Right forelimb (tissue), 1 donor: ENCODE measurements around the gene RAB40B.

Experiments used
- DNase-seq: peaks from one replicate; pipeline ENCODE4 v3.0.0-alpha.2; 2018

Gene RAB40B

GRCh38 chr17:82645516-82645915 lies 53.0 kb downstream of the RAB40B start:
- no peak for DNase-seq

- DNase-seq: no peak
Observed at GRCh38 chr17:82644148-82644547, 54.4 kb downstream of the RAB40B start.

GRCh38 chr17:82642022-82642421 lies 56.5 kb downstream of the RAB40B start:
- no peak for DNase-seq

DNA sequence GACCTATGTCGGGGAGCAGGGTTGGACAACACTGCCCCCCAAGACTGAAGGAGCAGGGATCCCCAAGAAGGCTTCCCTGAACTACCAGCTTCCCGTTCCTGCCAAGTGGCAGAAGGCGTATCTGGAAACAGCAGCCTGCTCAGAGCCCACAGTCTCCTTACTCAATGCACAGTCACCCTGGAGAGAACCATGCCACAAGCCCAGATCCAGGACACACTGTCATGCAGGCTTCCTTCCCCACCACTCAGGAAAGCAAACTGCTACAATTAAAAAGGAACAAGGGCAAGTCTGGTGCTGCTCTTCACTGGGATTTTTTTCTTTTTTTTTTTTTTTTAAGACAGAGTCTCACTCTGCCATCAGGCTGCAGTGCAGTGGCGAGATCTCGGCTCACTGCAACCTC lies 58.5 kb downstream of the RAB40B start:
- DNase-seq: no peak

- no peak for DNase-seq
Observed at GRCh38 chr17:82639628-82640027, 58.9 kb downstream of the RAB40B start.

- no peak for DNase-seq
Observed at GRCh38 chr17:82638183-82638773, 60.2 kb downstream of the RAB40B start.

GRCh38 chr17:82636626-82637598 lies 61.6 kb downstream of the RAB40B start:
- no peak for DNase-seq

GRCh38 chr17:82633343-82633742 lies 65.2 kb downstream of the RAB40B start:
- DNase-seq: no peak

- no peak for DNase-seq
Observed at GRCh38 chr17:82632451-82632850, 66.0 kb downstream of the RAB40B start.

DNA sequence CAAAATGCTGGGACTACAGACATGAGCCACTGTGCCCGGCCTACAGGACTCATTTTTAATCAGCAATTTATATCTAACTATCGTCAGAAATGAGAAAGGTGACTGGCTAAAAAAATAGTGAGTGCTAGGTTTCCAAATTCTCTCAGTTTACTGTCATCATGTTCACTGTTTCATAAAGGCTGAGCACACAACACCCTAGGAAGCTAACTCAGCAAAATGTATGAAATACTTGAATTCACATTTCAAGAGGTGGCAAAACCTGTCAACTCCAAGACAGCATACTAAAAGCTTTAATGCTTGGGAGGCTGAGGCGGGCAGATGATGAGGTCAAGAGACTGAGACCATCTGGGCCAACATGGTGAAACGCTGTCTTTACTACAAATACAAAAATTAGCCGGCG lies 67.0 kb downstream of the RAB40B start:
- no peak for DNase-seq

- DNase-seq: no peak
Observed at GRCh38 chr17:82630212-82630611, 68.3 kb downstream of the RAB40B start.

DNA sequence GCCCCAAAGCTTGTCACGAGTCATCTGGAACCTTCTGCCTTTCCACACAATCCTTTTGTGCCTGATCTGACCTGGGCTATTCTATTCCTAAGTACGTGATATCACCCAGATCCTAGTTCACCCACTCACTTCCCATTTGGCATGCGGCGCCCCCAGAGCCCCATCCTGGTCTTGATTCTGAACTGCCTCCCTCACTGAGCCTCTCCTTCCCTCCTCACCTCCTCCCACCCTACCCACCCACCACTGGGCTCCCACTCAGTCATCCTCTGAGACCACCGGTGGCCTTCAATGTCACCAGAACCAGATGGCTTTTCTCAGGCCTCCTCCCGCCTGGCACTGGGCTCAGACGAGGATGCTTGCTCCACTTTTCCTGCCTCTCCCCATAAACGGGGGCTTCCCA lies 68.8 kb downstream of the RAB40B start:
- no peak for DNase-seq

- no peak for DNase-seq
Observed at GRCh38 chr17:82627405-82627804, 71.1 kb downstream of the RAB40B start.

GRCh38 chr17:82623707-82624106 lies 74.8 kb downstream of the RAB40B start:
- DNase-seq: no peak

GRCh38 chr17:82619641-82620040 lies 78.9 kb downstream of the RAB40B start:
- DNase-seq: no peak

GRCh38 chr17:82619211-82619610 lies 79.3 kb downstream of the RAB40B start:
- no peak for DNase-seq

DNA sequence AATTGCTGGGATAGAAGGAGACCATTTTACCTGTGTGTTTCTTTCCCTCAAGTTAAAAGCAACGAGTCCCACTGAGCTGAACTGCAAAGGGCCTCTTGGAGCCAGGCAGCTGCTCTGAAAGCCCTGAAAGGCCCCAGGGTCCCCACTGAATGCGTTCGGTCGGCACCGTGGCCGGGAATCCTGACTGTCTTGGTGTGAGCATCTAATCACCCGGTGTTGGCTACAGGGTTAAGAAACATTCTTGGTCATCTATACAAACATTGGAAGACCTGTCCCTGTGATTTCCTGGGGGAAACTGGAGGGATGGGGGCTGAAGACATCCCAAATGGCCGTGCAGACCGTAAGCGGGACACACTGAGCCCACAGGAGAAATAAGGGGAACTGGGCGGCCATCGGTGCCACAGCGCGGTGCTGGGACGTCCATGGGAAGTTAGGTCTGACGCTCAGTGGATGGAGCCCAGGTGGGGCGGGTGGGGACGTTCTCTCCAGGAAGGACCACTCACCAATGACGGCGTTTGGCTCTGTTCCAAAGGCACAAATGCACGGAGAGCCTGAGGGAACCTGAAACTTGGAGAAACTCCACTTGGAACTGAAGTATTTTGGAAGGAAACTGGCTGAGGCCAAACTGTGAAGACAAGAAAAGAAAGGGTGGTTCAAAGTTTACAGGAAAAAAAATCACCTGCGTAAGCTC lies 82.3 kb downstream of the RAB40B start:
- DNase-seq: no peak

- DNase-seq: no peak
Observed at GRCh38 chr17:82615084-82616020, 83.1 kb downstream of the RAB40B start.

GRCh38 chr17:82614095-82614631 lies 84.3 kb downstream of the RAB40B start:
- DNase-seq: no peak

DNA sequence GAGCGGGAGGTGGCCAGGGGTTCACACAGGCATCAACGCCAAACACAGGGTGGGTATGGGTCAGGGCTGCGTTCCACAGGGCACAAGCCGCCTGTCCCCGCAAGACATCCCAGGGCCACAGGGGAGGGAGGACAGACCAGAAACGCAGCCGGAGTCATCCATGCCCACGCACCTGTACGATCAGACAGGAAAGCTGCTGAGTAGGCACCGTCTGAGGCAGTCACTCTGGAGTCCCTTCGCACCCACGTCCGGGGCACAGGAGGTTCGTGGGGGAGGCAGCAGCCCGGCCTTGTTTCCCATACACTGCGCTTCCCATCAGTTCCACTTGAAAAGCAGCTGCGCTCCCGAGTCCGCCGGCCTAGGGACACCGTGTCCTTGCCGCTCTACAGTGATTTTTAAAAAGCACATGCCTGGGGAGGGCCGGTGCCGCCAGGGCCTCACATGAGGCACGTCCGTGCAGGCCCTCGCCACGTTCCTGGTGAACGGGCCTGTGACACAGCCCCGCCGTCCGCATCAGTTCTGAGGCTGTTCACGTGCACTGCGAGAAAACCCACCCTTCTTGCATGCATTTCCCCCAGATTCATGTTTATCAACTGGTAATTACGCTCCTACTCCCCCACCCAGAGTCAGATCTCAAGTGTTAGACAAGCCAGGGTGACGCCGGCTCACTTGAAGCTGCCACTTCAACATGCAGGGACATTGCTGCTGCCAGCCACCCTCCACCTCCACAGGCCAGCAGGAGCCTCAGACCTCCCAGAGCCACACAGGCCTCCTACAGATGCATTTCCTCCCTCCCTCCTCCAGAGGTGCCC lies 85.0 kb downstream of the RAB40B start:
- DNase-seq: no peak
